ENCODE measurements around the gene ZNF385A.

The ZNF385A gene

DNA sequence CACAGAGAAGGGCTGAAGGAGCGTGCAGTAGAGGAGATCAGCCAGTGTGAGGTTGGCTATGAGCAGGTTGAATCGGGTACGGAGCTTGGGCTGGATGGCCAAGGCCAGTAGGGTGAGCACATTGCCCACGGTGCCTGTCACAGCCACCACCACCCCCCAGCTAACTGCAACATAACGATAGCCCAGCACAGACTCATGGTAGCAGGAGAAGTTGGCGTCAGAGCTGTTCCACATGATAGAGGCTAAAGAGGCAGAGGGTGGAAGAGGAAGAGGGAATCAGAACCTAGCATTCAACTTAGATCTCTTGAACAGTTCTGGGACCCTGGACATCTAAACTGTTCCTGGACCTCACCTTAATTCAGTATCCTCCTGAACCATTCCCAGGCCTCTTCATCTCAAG lies 20.9 kb downstream of the ZNF385A start:
- DNase-seq = no peak
- H3K27me3 ChIP-seq = no peaks in the 10 kb centered on the region
- H3K36me3 ChIP-seq = no peaks in the 10 kb centered on the region
- no peak overlapping the region for H3K4me3 ChIP-seq
- H3K4me1 ChIP-seq = peaks cover 0 to 19% (median 9%) of the 10 kb centered on the region in 4 donors
- no peak overlapping the region for H3K27ac ChIP-seq
- H3K9me3 ChIP-seq = no peaks in the 10 kb centered on the region
- intact Hi-C loops (cut with DNase I; ENCODE audit: low total_unique reads) = loop anchor here (2.0 to 10.0 kb wide), 3 partner anchors 67 to 389 kb away; partner anchors contain the start of genes HOTAIR and HOXC11
- TF ChIP-seq, protein P1, sequence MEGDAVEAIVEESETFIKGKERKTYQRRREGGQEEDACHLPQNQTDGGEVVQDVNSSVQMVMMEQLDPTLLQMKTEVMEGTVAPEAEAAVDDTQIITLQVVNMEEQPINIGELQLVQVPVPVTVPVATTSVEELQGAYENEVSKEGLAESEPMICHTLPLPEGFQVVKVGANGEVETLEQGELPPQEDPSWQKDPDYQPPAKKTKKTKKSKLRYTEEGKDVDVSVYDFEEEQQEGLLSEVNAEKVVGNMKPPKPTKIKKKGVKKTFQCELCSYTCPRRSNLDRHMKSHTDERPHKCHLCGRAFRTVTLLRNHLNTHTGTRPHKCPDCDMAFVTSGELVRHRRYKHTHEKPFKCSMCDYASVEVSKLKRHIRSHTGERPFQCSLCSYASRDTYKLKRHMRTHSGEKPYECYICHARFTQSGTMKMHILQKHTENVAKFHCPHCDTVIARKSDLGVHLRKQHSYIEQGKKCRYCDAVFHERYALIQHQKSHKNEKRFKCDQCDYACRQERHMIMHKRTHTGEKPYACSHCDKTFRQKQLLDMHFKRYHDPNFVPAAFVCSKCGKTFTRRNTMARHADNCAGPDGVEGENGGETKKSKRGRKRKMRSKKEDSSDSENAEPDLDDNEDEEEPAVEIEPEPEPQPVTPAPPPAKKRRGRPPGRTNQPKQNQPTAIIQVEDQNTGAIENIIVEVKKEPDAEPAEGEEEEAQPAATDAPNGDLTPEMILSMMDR (IDR thresholded peaks at IDR 0.05) = no peak

DNA sequence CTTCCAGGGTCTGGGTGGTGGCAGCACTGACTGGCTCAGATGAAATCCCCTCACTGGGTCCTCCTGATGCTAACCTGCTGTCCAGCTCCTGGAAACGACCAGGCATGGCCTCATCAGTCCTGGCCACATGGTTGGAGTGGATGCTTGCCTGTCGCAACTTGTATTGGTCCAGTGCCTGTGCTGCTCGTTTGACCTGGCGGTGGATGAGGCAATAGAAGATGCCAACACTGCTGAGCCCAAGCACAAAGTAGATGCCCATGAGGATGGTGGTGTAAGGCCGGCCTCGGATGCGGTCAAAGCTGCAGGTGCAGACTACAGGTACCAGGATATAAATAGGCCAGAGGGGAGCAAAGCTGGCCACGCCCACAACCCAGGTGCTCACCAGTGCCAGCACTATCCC lies 21.5 kb downstream of the ZNF385A start:
- Histone ChIP-seq H3K4me3 (no peak overlapping the region), H3K27ac (no peak overlapping the region), H3K36me3 (no peaks in the 10 kb centered on the region), H3K9me3 (no peaks in the 10 kb centered on the region), H3K27me3 (no peaks in the 10 kb centered on the region), H3K4me1 (peaks cover 0 to 20% (median 8%) of the 10 kb centered on the region in 4 donors)
- no peak for DNase-seq
- TF ChIP-seq, protein P1 (IDR thresholded peaks at IDR 0.05) = no peak
- intact Hi-C loops (cut with DNase I; ENCODE audit: low total_unique reads) = loop anchor here (2.0 to 10.0 kb wide), 3 partner anchors 66 to 388 kb away; partner anchors contain the start of genes HOTAIR and HOXC11

DNA sequence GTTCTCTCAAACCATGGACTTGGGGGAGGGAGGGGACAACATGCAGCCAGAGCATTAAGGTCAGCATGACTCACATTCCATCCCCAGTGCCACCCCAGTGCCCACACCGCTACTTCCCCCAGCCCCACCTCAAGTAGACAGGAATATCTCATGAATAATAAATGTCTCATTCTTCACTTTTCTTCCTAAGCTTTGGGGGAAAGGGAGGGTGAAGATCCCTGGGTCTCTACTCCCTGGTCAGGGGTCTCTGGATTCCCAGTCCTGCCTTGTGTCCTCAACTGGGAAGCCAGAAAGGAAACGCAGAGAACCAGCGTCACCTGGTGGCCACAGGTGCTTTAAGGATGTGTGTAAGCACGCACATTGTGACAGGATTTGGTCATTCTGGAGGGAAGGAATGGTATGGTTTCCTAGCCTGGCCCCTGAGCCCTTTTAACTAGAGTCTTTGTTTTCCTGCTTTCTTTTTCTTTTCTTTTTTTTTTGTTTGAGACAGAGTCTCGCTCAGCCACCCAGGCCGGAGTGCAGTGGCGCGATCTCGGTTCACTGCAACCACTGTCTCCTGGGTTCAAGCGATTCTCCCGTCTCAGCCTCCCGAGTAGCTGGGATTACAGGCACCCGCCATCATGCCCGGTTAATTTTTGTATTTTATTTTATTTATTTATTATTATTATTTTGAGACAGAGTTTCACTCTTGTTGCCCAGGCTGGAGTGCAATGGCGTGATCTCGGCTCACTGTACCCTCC lies 23.6 kb downstream of the ZNF385A start:
- H3K4me3 ChIP-seq = no peak overlapping the region
- peaks cover 0 to 23% (median 10%) of the 10 kb centered on the region in 4 donors for H3K4me1 ChIP-seq
- peak overlapping the region; percentile 87 to 92 for H3K27ac ChIP-seq
- H3K36me3 ChIP-seq = no peaks in the 10 kb centered on the region
- TF ChIP-seq, protein P1 (IDR thresholded peaks at IDR 0.05) = peak; percentile 54 to 70
- H3K9me3 ChIP-seq = no peaks in the 10 kb centered on the region
- no peaks in the 10 kb centered on the region for H3K27me3 ChIP-seq
- intact Hi-C loops (cut with DNase I; ENCODE audit: low total_unique reads) = loop anchor here (10.0 kb wide), 2 partner anchors 136 to 386 kb away; partner anchors contain the start of genes HOTAIR and HOXC11
- DNase-seq = peak in 1 of 2 donors; percentile 81

DNA sequence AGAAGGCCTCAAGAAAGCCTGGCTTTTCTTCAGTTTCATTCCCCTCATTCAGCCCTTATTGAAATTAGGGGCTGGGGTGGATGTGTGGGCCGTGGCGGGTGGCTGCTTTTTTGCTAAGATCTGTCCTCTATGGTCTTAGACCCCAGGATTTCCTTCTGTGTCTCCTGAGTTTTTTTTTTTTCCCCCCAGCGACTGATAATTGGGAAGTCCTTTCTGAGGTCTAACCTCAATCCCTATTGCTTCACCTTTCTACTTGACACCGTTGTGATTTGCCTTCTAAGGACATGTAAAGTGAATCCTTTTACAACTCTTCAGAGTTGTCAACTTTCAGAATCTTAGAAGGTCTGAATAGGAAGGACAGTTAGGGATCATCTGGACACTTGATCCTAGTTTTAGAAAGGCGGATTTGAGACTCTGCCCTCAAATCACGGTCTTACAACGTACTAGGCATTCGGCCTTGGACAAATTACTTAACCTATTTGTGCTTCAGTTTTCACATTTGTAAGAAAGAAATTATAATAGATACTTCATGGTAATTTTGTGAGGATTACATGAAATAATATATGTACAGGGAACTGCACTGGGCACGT lies 24.7 kb downstream of the ZNF385A start:
- no peaks in the 10 kb centered on the region for H3K9me3 ChIP-seq
- H3K27me3 ChIP-seq = no peaks in the 10 kb centered on the region
- no peak for DNase-seq
- peak overlapping the region; percentile 87 to 92 for H3K27ac ChIP-seq
- no peaks in the 10 kb centered on the region for H3K36me3 ChIP-seq
- TF ChIP-seq, protein P1 (IDR thresholded peaks at IDR 0.05) = no peak
- intact Hi-C loops (cut with DNase I; ENCODE audit: low total_unique reads) = loop anchor here (2.0 to 10.0 kb wide), 3 partner anchors 79 to 385 kb away; partner anchors contain the start of genes CBX5, HNRNPA1, HOTAIR and HOXC11
- peaks cover 0 to 23% (median 10%) of the 10 kb centered on the region in 4 donors for H3K4me1 ChIP-seq
- H3K4me3 ChIP-seq = peak overlapping the region; percentile 72 to 74

DNA sequence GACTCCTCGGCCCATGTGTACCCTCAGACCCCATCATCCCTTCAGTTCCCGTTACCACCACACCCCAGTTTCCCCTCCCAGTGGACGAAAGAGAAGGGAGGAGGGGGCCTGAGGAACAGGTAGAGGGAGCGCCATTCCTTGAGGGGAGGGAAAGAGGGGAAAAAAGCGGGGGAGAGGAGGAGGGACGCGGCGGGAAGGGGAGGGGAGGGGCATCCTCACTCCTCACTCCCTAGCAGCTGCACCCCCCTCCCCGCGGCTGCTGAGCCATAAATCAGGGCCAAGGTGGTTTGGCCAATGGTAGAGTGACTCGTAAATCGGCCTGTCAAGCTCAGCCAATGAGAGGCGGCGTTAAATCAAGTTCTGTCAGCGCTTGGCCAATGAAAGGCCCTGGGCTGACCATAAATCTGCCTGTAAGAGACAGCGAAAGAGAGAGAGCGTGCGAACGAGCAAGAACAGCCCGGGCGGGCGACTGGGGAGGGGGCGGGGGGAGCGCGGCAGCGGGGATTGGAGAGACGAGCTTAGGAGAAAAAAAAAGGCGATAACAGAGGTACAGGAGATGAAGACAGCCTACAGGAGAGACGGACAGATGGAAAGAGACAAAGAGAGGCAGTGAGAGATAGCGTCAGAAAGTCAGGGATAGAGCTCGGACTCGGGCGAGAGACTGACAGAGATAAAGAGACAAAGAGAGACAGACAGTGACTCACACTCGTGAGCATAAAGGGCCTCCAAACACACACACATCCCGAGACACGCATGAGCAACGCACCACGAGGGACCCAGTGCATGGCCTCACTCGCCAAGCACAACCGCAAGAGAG lies 25.4 kb downstream of the ZNF385A start:
- Histone ChIP-seq H3K27ac (peak overlapping the region; percentile 87 to 92), H3K9me3 (no peaks in the 10 kb centered on the region), H3K36me3 (no peaks in the 10 kb centered on the region), H3K4me1 (peaks cover 0 to 23% (median 10%) of the 10 kb centered on the region in 4 donors), H3K4me3 (peak overlapping the region; percentile 72 to 74), H3K27me3 (no peaks in the 10 kb centered on the region)
- TF ChIP-seq, protein P1 (IDR thresholded peaks at IDR 0.05) = peak in 1 of 2 experiments; percentile 12
- intact Hi-C loops (cut with DNase I; ENCODE audit: low total_unique reads) = loop anchor here (2.0 kb wide), 1 partner anchor 78 kb away; the partner anchor contains the start of genes CBX5 and HNRNPA1
- peak; percentile 98 for DNase-seq
